Measurements from ENCODE around the gene ZNF740.
"Not testable (repeated sequence)": the region's sequence is repeated elsewhere in the genome, so short reads cannot be mapped to it uniquely, and the experiment has no call there.

The ZNF740 gene

DNA sequence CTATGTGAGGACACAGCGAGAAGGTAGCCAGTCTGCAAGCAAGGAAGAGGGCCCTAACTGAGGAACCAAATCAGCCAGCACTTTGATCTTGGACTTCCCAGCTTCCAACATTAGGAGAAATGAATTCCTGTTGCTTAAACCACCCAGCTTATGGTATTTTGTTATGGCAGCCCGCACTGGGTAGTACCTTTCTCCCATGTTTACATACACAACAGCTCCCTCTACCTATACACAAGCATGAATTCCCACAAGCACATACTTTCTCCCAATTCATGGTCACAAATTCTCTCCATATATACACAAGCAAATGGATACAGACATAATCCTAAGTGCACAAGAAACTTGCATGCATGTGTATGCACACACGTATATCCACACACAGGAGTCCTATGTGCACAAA is 19.2 kb downstream of the ZNF740 start:
- no peak overlapping the region for H3K4me3 ChIP-seq (ENCODE audit: control insufficient read depth, low read depth, low read length)
- DNase-seq (ENCODE audit: low read depth), result no peak
- TF ChIP-seq, protein P1, sequence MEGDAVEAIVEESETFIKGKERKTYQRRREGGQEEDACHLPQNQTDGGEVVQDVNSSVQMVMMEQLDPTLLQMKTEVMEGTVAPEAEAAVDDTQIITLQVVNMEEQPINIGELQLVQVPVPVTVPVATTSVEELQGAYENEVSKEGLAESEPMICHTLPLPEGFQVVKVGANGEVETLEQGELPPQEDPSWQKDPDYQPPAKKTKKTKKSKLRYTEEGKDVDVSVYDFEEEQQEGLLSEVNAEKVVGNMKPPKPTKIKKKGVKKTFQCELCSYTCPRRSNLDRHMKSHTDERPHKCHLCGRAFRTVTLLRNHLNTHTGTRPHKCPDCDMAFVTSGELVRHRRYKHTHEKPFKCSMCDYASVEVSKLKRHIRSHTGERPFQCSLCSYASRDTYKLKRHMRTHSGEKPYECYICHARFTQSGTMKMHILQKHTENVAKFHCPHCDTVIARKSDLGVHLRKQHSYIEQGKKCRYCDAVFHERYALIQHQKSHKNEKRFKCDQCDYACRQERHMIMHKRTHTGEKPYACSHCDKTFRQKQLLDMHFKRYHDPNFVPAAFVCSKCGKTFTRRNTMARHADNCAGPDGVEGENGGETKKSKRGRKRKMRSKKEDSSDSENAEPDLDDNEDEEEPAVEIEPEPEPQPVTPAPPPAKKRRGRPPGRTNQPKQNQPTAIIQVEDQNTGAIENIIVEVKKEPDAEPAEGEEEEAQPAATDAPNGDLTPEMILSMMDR (conservative IDR thresholded peaks at IDR 0.05; ENCODE audit: control insufficient read depth, insufficient read depth, low read depth, low read length), result no peak

- no peak for DNase-seq (ENCODE audit: low read depth)
- TF ChIP-seq, protein P1 (conservative IDR thresholded peaks at IDR 0.05; ENCODE audit: control insufficient read depth, insufficient read depth, low read depth, low read length), result no peak
- no peak overlapping the region for H3K4me3 ChIP-seq (ENCODE audit: control insufficient read depth, low read depth, low read length)
Measured at GRCh38 chr12:53200107-53200457, 19.6 kb downstream of the ZNF740 start.

DNA sequence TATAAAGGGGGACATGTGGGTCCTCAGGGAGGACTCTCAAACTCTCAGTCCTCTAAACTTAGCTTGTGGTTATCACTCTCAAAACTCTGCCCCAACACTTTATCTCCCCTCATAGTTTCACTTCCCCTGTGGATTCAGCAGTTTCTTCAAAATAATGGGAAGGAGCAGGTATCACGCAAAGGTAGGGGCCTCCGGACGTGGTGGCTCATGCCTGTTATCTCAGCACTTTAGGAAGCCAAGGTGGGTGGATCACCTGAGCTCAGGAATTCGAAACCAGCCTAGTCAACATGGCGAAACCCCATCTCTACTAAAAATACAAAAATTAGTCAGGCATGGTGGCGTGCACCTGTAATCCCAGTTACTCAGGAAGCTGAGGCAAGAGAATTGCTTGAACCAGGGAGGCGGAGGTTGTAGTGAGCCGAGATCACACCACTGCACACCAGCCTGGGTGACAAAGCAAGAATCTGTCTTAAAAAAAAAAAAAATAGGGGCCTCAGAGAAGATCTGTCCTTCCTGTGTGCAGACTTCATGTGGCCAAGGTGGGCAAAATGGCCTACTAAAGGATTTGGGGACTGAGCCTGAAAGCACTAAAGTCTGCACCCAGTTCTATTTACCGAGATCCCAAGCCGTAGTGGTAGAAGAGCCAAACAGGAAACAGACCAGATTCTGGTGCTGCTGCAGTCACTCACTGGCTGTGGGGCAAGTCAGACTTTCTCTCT is 20.1 kb downstream of the ZNF740 start:
- no peak for DNase-seq (ENCODE audit: low read depth)
- no peak overlapping the region for H3K4me3 ChIP-seq (ENCODE audit: control insufficient read depth, low read depth, low read length)
- TF ChIP-seq, protein P1 (conservative IDR thresholded peaks at IDR 0.05; ENCODE audit: control insufficient read depth, insufficient read depth, low read depth, low read length), result no peak

DNA sequence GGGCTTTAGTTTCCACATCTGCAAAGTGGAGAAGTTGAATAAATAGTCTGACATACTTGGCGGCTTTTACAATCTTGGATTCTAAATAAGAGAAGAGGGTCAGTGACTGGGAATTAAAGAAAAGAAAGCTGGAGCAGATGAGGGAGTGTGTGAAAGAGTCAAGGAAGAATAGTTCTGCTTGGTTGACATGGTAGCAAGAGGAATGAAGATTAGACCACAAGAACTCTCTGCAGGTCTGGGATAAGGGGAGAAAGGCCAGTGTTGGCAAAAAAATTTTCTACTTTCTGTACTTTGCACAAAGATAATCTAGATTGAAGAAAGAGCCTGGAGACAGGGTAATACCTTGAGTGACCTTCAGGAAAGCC is 20.6 kb downstream of the ZNF740 start:
- TF ChIP-seq, protein P1 (conservative IDR thresholded peaks at IDR 0.05; ENCODE audit: control insufficient read depth, insufficient read depth, low read depth, low read length), result no peak
- H3K4me3 ChIP-seq (ENCODE audit: control insufficient read depth, low read depth, low read length), result no peak overlapping the region
- no peak for DNase-seq (ENCODE audit: low read depth)

- no peak for DNase-seq (ENCODE audit: low read depth)
- TF ChIP-seq, protein P1 (conservative IDR thresholded peaks at IDR 0.05; ENCODE audit: control insufficient read depth, insufficient read depth, low read depth, low read length), result no peak
Measured at GRCh38 chr12:53201639-53202038, 21.1 kb downstream of the ZNF740 start.

DNA sequence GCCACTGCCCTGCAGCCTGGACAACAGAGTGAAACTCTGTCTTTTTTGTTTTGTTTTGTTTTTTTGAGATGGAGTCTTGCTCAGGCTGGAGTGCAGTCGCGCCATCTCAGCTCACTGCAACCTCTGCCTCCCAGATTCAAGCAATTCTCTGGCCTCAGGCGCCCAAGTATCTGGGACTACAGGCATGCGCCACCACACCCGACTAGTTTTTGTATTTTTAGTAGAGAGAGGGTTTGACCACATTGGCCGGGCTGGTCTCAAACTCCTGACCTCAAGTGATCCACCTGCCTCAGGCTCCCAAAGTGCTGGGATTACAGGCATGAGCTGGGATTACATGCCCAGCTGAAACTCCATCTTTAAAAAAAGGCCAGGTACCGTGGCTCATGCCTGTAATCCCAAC is 21.8 kb downstream of the ZNF740 start:
- not testable (repeated sequence) for DNase-seq (ENCODE audit: low read depth); H3K4me3 ChIP-seq (ENCODE audit: control insufficient read depth, low read depth, low read length)

More at GRCh38 chr12:53201639-53202038, 21.1 kb downstream of the ZNF740 start:
- no peak overlapping the region for H3K4me3 ChIP-seq (ENCODE audit: control insufficient read depth, low read depth, low read length)

- no peak for DNase-seq (ENCODE audit: low read depth)
Measured at GRCh38 chr12:53204351-53204750, 23.8 kb downstream of the ZNF740 start.

More at GRCh38 chr12:53204351-53204750, 23.8 kb downstream of the ZNF740 start:
- no peak overlapping the region for H3K4me3 ChIP-seq (ENCODE audit: control insufficient read depth, low read depth, low read length)
- TF ChIP-seq, protein P1 (conservative IDR thresholded peaks at IDR 0.05; ENCODE audit: control insufficient read depth, insufficient read depth, low read depth, low read length), result no peak
